PC-3 (cell line): Measurements from ENCODE around the gene ZAP70. TPM values are rescaled to one million over a fixed set of nuclear protein-coding genes. Genes with fewer than 3 reads are reported as not detected.

Source experiments
- ATAC-seq: fragments of 200-7000 bp; cut with Tn5 transposase; 2 replicates; pipeline ENCODE4 v1.9.1; 2020; ENCODE audit warnings: mild to moderate bottlenecking, moderate library complexity
- BruUV-seq: library from RNA; stranded (reverse); fragments of 400-500 nt; replicated peaks from 2 replicates; lab custom pipeline; 2021; lab: Mats Ljungman, UMichigan
- CTCF ChIA-PET: fragments of 300-600 bp; sonication (Branson Sonifier 250); formaldehyde crosslinking; loops from one replicate; lab custom pipeline; 2022; ENCODE audit warnings: antibody characterized with exemption; lab: Charles Lee
- POLR2A ChIA-PET: fragments of 300-600 bp; sonication (Branson Sonifier 250); formaldehyde crosslinking; loops from one replicate; lab custom pipeline; 2022; ENCODE audit warnings: antibody characterized with exemption; ENCODE audit not compliant: unreplicated experiment; lab: Charles Lee
- DNase-seq: peaks from one replicate; pipeline ENCODE4 v3.0.0-alpha.2; 2015
- H2AFZ ChIP-seq: fragments of 300-600 bp; sonication (generic); 2 replicates; pipeline ENCODE4 v1.6.0; 2016; ENCODE audit warnings: antibody characterized with exemption, low read length
- H3F3A ChIP-seq: fragments of 300-600 bp; sonication (generic); one replicate; pipeline ENCODE4 v1.6.0; 2017; ENCODE audit warnings: antibody characterized with exemption, low read length, control low read depth, mild to moderate bottlenecking; ENCODE audit not compliant: unreplicated experiment
- H3K27ac ChIP-seq: fragments of 300-600 bp; sonication (generic); 2 replicates; pipeline ENCODE4 v1.5.1; 2016; ENCODE audit warnings: mild to moderate bottlenecking, low read length
- H3K27me3 ChIP-seq: fragments of 300-600 bp; sonication (generic); 2 replicates; pipeline ENCODE4 v1.6.1; 2016; ENCODE audit warnings: low read length, mixed read lengths
- H3K36me3 ChIP-seq: fragments of 300-600 bp; sonication (generic); 2 replicates; pipeline ENCODE4 v1.6.1; 2016; ENCODE audit warnings: low read depth, mixed run types, low read length, mixed read lengths
- H3K4me1 ChIP-seq: fragments of 300-600 bp; sonication (generic); 2 replicates; pipeline ENCODE4 v1.5.1; 2016; ENCODE audit warnings: low read length; ENCODE audit not compliant: insufficient read depth
- H3K4me2 ChIP-seq: fragments of 300-600 bp; sonication (generic); 2 replicates; pipeline ENCODE4 v1.6.0; 2016; ENCODE audit warnings: low read length
- H3K4me3 ChIP-seq: fragments of 300-600 bp; sonication (generic); 2 replicates; pipeline ENCODE4 v1.5.1; 2016; ENCODE audit warnings: mild to moderate bottlenecking, low read length, mixed read lengths
- H3K79me2 ChIP-seq: fragments of 300-600 bp; sonication (generic); 2 replicates; pipeline ENCODE4 v1.6.1; 2017; ENCODE audit warnings: low read length, mixed read lengths
- H3K9ac ChIP-seq: fragments of 300-600 bp; sonication (generic); 2 replicates; pipeline ENCODE4 v1.6.0; 2016; ENCODE audit warnings: mild to moderate bottlenecking, low read length
- H3K9me2 ChIP-seq: fragments of 300-600 bp; sonication (generic); replicated peaks from 2 replicates; pipeline ENCODE4 v1.6.1; 2016; ENCODE audit warnings: mixed run types, low read length, mixed read lengths
- H3K9me3 ChIP-seq: fragments of 300-600 bp; sonication (generic); 2 replicates; pipeline ENCODE4 v1.6.1; 2016; ENCODE audit warnings: low read length, mixed read lengths
- H4K20me1 ChIP-seq: fragments of 300-600 bp; sonication (generic); 2 replicates; pipeline ENCODE4 v1.6.1; 2016; ENCODE audit warnings: low read length, mixed read lengths
- EZH2 ChIP-seq: fragments of 300-600 bp; sonication (generic); IDR thresholded peaks from one replicate; pipeline ENCODE4 v1.6.1; 2017; ENCODE audit warnings: antibody characterized with exemption, mild to moderate bottlenecking, low read length; ENCODE audit not compliant: unreplicated experiment
- EZH2phosphoT487 ChIP-seq: fragments of 300-600 bp; sonication (generic); IDR thresholded peaks from 2 replicates; pipeline ENCODE4 v1.6.1; 2018; ENCODE audit warnings: mild to moderate bottlenecking, antibody characterized with exemption, low read length, borderline replicate concordance
- intact Hi-C: fragments of 100-400 bp; cut with micrococcal nuclease; formaldehyde crosslinking; loops from 2 replicates; pipeline ENCODE4 v1.9.0; 2023
- total RNA-seq: library from RNA; depleted of rRNA; stranded (reverse); fragments of >200 nt; gene quantifications from 2 replicates; pipeline ENCODE4 v1.2.3, GENCODE V29; 2014
- TF ChIP-seq, protein P1 (sequence below): fragments of 300-600 bp; sonication (generic); conservative IDR thresholded peaks from 2 replicates; pipeline ENCODE4 v1.5.1; 2017; ENCODE audit warnings: antibody characterized with exemption, low read depth, mild to moderate bottlenecking, low read length

Gene ZAP70
- total RNA-seq, 1 experiment from 2014 or later, result not detected

- no peak for TF ChIP-seq EZH2
- no peak for TF ChIP-seq EZH2phosphoT487
- TF ChIP-seq, protein P1, sequence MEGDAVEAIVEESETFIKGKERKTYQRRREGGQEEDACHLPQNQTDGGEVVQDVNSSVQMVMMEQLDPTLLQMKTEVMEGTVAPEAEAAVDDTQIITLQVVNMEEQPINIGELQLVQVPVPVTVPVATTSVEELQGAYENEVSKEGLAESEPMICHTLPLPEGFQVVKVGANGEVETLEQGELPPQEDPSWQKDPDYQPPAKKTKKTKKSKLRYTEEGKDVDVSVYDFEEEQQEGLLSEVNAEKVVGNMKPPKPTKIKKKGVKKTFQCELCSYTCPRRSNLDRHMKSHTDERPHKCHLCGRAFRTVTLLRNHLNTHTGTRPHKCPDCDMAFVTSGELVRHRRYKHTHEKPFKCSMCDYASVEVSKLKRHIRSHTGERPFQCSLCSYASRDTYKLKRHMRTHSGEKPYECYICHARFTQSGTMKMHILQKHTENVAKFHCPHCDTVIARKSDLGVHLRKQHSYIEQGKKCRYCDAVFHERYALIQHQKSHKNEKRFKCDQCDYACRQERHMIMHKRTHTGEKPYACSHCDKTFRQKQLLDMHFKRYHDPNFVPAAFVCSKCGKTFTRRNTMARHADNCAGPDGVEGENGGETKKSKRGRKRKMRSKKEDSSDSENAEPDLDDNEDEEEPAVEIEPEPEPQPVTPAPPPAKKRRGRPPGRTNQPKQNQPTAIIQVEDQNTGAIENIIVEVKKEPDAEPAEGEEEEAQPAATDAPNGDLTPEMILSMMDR, result no peak
- Histone ChIP-seq H3K4me2 (no peak overlapping the region), H3K9ac (no peak overlapping the region), H3K9me3 (no peaks in the 10 kb centered on the region), H2AFZ (no peak overlapping the region), H3K36me3 (no peaks in the 10 kb centered on the region), H3F3A (no peaks in the 10 kb centered on the region), H3K9me2 (no peaks in the 10 kb centered on the region), H3K4me3 (no peak overlapping the region), H3K27ac (no peak overlapping the region), H3K4me1 (no peaks in the 10 kb centered on the region), H4K20me1 (no peaks in the 10 kb centered on the region), H3K79me2 (no peaks in the 10 kb centered on the region), H3K27me3 (no peaks in the 10 kb centered on the region)
- POLR2A ChIA-PET, result interaction anchor here (0.6 kb wide), 1 partner anchor 15 kb away, joined by 4 read pairs; no protein-coding TSS in a partner anchor
- intact Hi-C loops, result no loop called here
- CTCF ChIA-PET, result no interaction called here
- no peak for ATAC-seq
- no TSS peak for BruUV-seq
- no peak for DNase-seq
Measured at GRCh38 chr2:97673182-97673914, 40.0 kb upstream of the ZAP70 start.

DNA sequence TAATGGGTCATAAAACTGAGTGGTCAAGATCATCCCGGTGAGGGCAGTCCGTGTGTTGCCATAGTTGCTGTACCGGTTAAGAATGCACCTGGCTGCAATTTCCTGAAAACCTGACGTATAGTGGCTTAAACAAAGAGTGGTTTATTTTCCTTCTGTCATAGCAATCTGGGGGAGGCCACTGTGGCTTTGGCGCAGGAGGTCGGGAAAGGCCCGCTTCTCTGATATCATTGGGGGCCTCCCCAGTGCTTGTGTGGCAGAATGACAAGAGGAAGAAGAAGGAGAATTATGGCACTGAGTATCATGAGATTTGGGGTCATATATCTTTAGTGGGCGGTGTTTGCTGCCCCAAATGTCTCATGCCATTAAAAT is 39.5 kb upstream of the ZAP70 start:
- no peak overlapping the region for H3K4me2 ChIP-seq
- H3K27me3 ChIP-seq, result no peaks in the 10 kb centered on the region
- H3K4me1 ChIP-seq, result no peaks in the 10 kb centered on the region
- no peaks in the 10 kb centered on the region for H4K20me1 ChIP-seq
- no peak overlapping the region for H3K27ac ChIP-seq
- H3K9me2 ChIP-seq, result no peaks in the 10 kb centered on the region
- POLR2A ChIA-PET, result no interaction called here
- CTCF ChIA-PET, result no interaction called here
- H3K36me3 ChIP-seq, result no peaks in the 10 kb centered on the region
- no peak for DNase-seq
- no peak overlapping the region for H3K4me3 ChIP-seq
- H3K9me3 ChIP-seq, result no peaks in the 10 kb centered on the region
- H3F3A ChIP-seq, result no peaks in the 10 kb centered on the region
- H2AFZ ChIP-seq, result no peak overlapping the region
- BruUV-seq, result no TSS peak
- ATAC-seq, result no peak
- TF ChIP-seq, protein P1, result no peak
- no peak for TF ChIP-seq EZH2
- TF ChIP-seq EZH2phosphoT487, result no peak
- intact Hi-C loops, result no loop called here
- no peaks in the 10 kb centered on the region for H3K79me2 ChIP-seq
- H3K9ac ChIP-seq, result no peak overlapping the region
